Measurements from ENCODE around the gene RPN2. TPM values are rescaled to one million over a fixed set of nuclear protein-coding genes. Genes with fewer than 3 reads are reported as not detected.

The RPN2 gene
- total RNA-seq, 1 experiment from 2014 or later, result 185 TPM

DNA sequence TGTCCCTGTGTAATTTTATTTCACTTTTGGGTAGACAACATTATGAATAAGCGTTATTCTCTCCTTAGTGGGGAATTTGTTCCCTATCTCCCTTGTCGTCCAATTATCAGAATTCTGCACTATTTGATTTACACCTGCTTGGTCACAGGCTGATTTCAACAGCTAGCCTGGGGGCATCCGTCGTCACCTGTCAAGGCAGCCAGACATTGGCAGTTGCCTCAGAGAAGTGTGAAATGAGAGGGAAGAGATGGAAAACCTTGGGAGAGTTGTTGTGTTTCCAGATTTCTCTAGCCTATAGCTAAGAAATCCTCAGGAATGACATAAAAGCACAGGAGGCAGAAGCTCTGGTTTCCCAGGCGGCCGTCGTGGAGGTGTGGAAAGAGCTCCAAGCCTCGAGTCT is 83.4 kb downstream of the RPN2 start:
- ChIA-PET POLR2A (ENCODE audit: unreplicated experiment) (no interaction called here), CTCF (no interaction called here)
- intact Hi-C loops (cut with micrococcal nuclease; ENCODE audit: unreplicated experiment), result no loop called here
- Histone ChIP-seq H3K27ac (no peak overlapping the region), H3K4me2 (no peak overlapping the region), H4K20me1 (ENCODE audit: insufficient read depth) (peaks cover 3% of the 10 kb centered on the region; the same call in 1 of the 2 replicates), H3F3A (ENCODE audit: insufficient read depth, low read depth) (no peaks in the 10 kb centered on the region), H3K27me3 (ENCODE audit: insufficient read depth, low read depth) (peaks cover 29% of the 10 kb centered on the region), H3K4me1 (replicated peaks; ENCODE audit: insufficient read depth) (no peaks in the 10 kb centered on the region), H2AFZ (no peak overlapping the region), H3K36me3 (ENCODE audit: low read depth) (no peaks in the 10 kb centered on the region), H3K4me3 (no peak overlapping the region), H3K79me2 (ENCODE audit: low read depth) (no peaks in the 10 kb centered on the region), H3K9me3 (ENCODE audit: insufficient read depth, low read depth) (no peaks in the 10 kb centered on the region), H3K9me2 (ENCODE audit: insufficient read depth) (no peaks in the 10 kb centered on the region)
- no TSS peak for BruUV-seq (replicated peaks)
- TF ChIP-seq, protein P1, sequence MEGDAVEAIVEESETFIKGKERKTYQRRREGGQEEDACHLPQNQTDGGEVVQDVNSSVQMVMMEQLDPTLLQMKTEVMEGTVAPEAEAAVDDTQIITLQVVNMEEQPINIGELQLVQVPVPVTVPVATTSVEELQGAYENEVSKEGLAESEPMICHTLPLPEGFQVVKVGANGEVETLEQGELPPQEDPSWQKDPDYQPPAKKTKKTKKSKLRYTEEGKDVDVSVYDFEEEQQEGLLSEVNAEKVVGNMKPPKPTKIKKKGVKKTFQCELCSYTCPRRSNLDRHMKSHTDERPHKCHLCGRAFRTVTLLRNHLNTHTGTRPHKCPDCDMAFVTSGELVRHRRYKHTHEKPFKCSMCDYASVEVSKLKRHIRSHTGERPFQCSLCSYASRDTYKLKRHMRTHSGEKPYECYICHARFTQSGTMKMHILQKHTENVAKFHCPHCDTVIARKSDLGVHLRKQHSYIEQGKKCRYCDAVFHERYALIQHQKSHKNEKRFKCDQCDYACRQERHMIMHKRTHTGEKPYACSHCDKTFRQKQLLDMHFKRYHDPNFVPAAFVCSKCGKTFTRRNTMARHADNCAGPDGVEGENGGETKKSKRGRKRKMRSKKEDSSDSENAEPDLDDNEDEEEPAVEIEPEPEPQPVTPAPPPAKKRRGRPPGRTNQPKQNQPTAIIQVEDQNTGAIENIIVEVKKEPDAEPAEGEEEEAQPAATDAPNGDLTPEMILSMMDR (conservative IDR thresholded peaks at IDR 0.05), result no peak
- no peak for TF ChIP-seq EZH2 (IDR thresholded peaks at IDR 0.05; ENCODE audit: low read depth)
- DNase-seq, result peak in 1 of 2 experiments; percentile 52

DNA sequence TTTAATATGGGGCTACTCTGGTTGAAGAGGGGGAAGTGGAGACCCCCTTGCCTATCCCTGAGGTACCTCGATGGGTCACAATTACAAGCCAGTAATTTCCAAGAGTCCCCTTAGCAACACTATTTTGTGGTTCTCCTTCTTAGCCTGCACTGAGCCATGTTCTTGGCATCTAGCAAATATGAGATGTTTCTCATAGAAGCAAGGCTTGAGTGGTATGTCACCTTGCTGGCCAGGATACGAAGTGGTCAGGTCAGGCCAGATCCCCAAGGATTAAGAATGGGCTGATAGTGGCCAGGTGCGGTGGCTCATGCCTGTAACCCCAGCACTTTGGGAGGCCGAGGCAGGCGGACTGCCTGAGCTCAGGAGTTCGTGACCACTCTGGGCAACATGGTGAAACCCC is 84.6 kb downstream of the RPN2 start:
- H3K9me3 ChIP-seq (ENCODE audit: insufficient read depth, low read depth), result no peaks in the 10 kb centered on the region
- H3K27me3 ChIP-seq (ENCODE audit: insufficient read depth, low read depth), result peaks cover 29% of the 10 kb centered on the region
- no peak overlapping the region for H2AFZ ChIP-seq
- H3K9me2 ChIP-seq (ENCODE audit: insufficient read depth), result no peaks in the 10 kb centered on the region
- no peak overlapping the region for H3K27ac ChIP-seq
- H3K79me2 ChIP-seq (ENCODE audit: low read depth), result no peaks in the 10 kb centered on the region
- no peak overlapping the region for H3K4me3 ChIP-seq
- H3K4me2 ChIP-seq, result no peak overlapping the region
- peaks cover 3% of the 10 kb centered on the region; the same call in 1 of the 2 replicates for H4K20me1 ChIP-seq (ENCODE audit: insufficient read depth)
- ChIA-PET POLR2A (ENCODE audit: unreplicated experiment) (no interaction called here), CTCF (no interaction called here)
- H3K36me3 ChIP-seq (ENCODE audit: low read depth), result no peaks in the 10 kb centered on the region
- H3F3A ChIP-seq (ENCODE audit: insufficient read depth, low read depth), result no peaks in the 10 kb centered on the region
- H3K4me1 ChIP-seq (replicated peaks; ENCODE audit: insufficient read depth), result no peaks in the 10 kb centered on the region
- DNase-seq, result no peak
- intact Hi-C loops (cut with micrococcal nuclease; ENCODE audit: unreplicated experiment), result no loop called here
- no TSS peak for BruUV-seq (replicated peaks)
- no peak for TF ChIP-seq EZH2 (IDR thresholded peaks at IDR 0.05; ENCODE audit: low read depth)
- TF ChIP-seq, protein P1 (conservative IDR thresholded peaks at IDR 0.05), result no peak

DNA sequence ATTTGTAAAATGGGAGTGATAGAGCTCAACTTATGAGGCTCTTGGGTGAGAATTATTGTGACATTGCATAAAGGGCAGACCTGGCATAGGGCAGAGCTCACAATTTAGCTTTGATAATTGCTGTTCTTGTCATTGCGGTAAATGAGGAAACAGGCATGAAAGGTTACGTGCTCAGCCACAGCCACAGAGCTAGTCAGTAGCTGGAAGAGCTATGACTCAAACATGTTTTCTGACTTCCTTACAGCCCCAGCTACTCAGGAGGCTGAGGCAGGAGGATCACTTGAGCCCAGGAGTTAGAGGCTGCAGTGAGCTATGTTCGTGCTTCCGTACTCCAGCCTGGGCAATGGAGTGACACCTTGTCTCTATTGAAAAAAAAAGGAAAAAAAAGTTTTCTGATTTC is 86.0 kb downstream of the RPN2 start:
- H3K9me3 ChIP-seq (ENCODE audit: insufficient read depth, low read depth), result no peaks in the 10 kb centered on the region
- H3K36me3 ChIP-seq (ENCODE audit: low read depth), result no peaks in the 10 kb centered on the region
- peaks cover 3% of the 10 kb centered on the region; the same call in 1 of the 2 replicates for H4K20me1 ChIP-seq (ENCODE audit: insufficient read depth)
- no peak for DNase-seq
- POLR2A ChIA-PET (ENCODE audit: unreplicated experiment), result no interaction called here
- H3K27ac ChIP-seq, result no peak overlapping the region
- H2AFZ ChIP-seq, result no peak overlapping the region
- H3K9me2 ChIP-seq (ENCODE audit: insufficient read depth), result no peaks in the 10 kb centered on the region
- CTCF ChIA-PET, result interaction anchor here (0.6 to 0.7 kb wide), 3 partner anchors 74 to 730 kb away, joined by 3 to 4 read pairs (median 3); no protein-coding TSS in a partner anchor
- H3K4me2 ChIP-seq, result no peak overlapping the region
- intact Hi-C loops (cut with micrococcal nuclease; ENCODE audit: unreplicated experiment), result loop anchor here (5.0 kb wide), 2 partner anchors 68 to 792 kb away; no protein-coding TSS in a partner anchor
- peaks cover 17% of the 10 kb centered on the region for H3K27me3 ChIP-seq (ENCODE audit: insufficient read depth, low read depth)
- H3K4me3 ChIP-seq, result no peak overlapping the region
- no peaks in the 10 kb centered on the region for H3K79me2 ChIP-seq (ENCODE audit: low read depth)
- no TSS peak for BruUV-seq (replicated peaks)
- TF ChIP-seq, protein P1 (conservative IDR thresholded peaks at IDR 0.05), result no peak
- TF ChIP-seq EZH2 (IDR thresholded peaks at IDR 0.05; ENCODE audit: low read depth), result no peak
- 0 out of 2 replicates have a peak, but pooled peaks cover 4% of the 10 kb centered on the region for H3F3A ChIP-seq (ENCODE audit: insufficient read depth, low read depth)
- no peaks in the 10 kb centered on the region for H3K4me1 ChIP-seq (replicated peaks; ENCODE audit: insufficient read depth)
